OCI-LY3 (cell line): ENCODE data around the gene FOXN4.

ENCODE experiments used
- CTCF ChIP-seq: fragments of 200-600, 300-600 bp; sonication (generic); IDR thresholded peaks from 2 replicates; pipeline ENCODE4 v1.5.1; 2014; ENCODE audit warnings: antibody characterized with exemption, low read length, low read depth
- EZH2phosphoT487 ChIP-seq: fragments of 200-600 bp; shearing (Covaris generic); IDR thresholded peaks from 2 replicates; pipeline ENCODE4 v1.6.1; 2018; ENCODE audit warnings: antibody characterized with exemption, mixed run types, low read depth

GRCh38 chr12:109292342-109292711 is 16.8 kb downstream of the FOXN4 start:
- TF ChIP-seq CTCF = no peak
- no peak for TF ChIP-seq EZH2phosphoT487
